GM12892 (cell line): ENCODE measurements around the gene MSGN1.

Experiments
- POLR2A ChIP-seq: IDR thresholded peaks from 2 replicates; pipeline ENCODE4 v1.6.1; 2011; ENCODE audit warnings: low read depth, low read length, control low read depth
- POLR2AphosphoS5 ChIP-seq: IDR thresholded peaks from 2 replicates; pipeline ENCODE4 v1.6.1; 2011; ENCODE audit warnings: low read depth, low read length, control low read depth

- TF ChIP-seq POLR2AphosphoS5, result no peak
- no peak for TF ChIP-seq POLR2A
Measured at GRCh38 chr2:17781482-17781881, 34.8 kb upstream of the MSGN1 start.
